ENCODE results near the gene SIPA1L3.

DNA sequence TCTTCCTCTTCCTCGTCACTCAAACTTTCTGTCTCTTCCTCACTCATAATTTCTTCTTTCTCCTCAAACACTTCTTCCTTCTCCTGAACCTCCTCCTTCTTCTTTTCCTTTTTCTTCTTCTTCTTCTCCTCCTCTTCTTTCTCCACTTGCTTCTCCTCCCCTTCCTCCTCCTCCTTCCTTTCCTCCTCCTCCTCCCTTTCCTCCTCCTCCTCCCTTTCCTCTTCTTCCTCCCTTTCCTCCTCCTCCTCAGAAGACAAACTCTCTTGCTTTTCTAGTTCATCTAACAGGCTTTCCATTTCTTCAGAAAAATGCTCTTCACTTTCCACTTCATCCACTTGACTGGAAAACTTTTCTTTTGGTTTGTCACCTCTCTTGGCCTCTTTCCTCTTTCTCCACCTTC, 20.4 kb upstream of the SIPA1L3 start:
- TF ChIP-seq CTCF (conservative IDR thresholded peaks at IDR 0.05; ENCODE audit: low read depth, low read length) = no peak
- no peak for TF ChIP-seq EZH2 (IDR thresholded peaks at IDR 0.05; ENCODE audit: borderline replicate concordance, low read depth, low read length, poor library complexity, severe bottlenecking)

Measured in A673 (cell line).